Endothelial cell of umbilical vein (primary cell): Measurements from ENCODE around the gene AQP10. TPM values are rescaled to one million over a fixed set of nuclear protein-coding genes. Genes with fewer than 3 reads are reported as not detected.

Source experiments
- BruUV-seq: library from RNA; stranded (reverse); fragments of 400-500 nt; replicated peaks from 2 replicates; lab custom pipeline; 2021; lab: Mats Ljungman, UMichigan
- CTCF ChIA-PET: fragments of 300-600, 350-600 bp; sonication (Branson Sonifier 250); formaldehyde crosslinking; loops from one replicate; lab custom pipeline; 2021; ENCODE audit warnings: antibody characterized with exemption, inconsistent platforms; lab: Charles Lee
- POLR2A ChIA-PET: fragments of 300-600, 350-600 bp; sonication (Branson Sonifier 250); formaldehyde crosslinking; loops from one replicate; lab custom pipeline; 2021; ENCODE audit warnings: antibody characterized with exemption, inconsistent platforms; lab: Charles Lee
- DNase-seq: peaks from one replicate; pipeline ENCODE4 v3.0.0-alpha.2; 2011; ENCODE audit warnings: low read depth, low spot score
- FAIRE-seq: peaks from 2 replicates; lab custom pipeline; 2011; peaks lifted over from hg19 to GRCh38; lab: Jason Lieb, UNC
- H2AFZ ChIP-seq: 2 replicates; pipeline ENCODE4 v1.6.0; 2012; ENCODE audit warnings: low read depth, low read length, control low read depth, inconsistent platforms
- H3K27ac ChIP-seq: 2 replicates; pipeline ENCODE4 v1.5.1; 2011; ENCODE audit warnings: low read depth, mild to moderate bottlenecking, control low read depth, low read length, moderate library complexity; ENCODE audit not compliant: insufficient read depth
- H3K27me3 ChIP-seq, 2 experiments: 2 replicates each; pipeline versions ENCODE4 v1.6.0 to v1.6.1; 2011; ENCODE audit warnings: low read length in 2 of 2, mixed read lengths in 1 of 2; ENCODE audit not compliant: control insufficient read depth in 2 of 2, insufficient read depth in 2 of 2
- H3K36me3 ChIP-seq, 2 experiments: 2 replicates in 1 of 2; 3 replicates in 1 of 2; pipeline ENCODE4 v1.5.1; 2011; ENCODE audit warnings: low read length in 2 of 2, mild to moderate bottlenecking in 1 of 2, moderate library complexity in 1 of 2; ENCODE audit not compliant: control insufficient read depth in 2 of 2, insufficient read depth in 2 of 2; ENCODE audit errors: extremely low read depth in 1 of 2
- H3K4me1 ChIP-seq: 3 replicates; pipeline ENCODE4 v1.5.1; 2011; ENCODE audit warnings: mild to moderate bottlenecking, low read length; ENCODE audit not compliant: control insufficient read depth, insufficient read depth; ENCODE audit errors: extremely low read depth
- H3K4me2 ChIP-seq: 2 replicates; pipeline ENCODE4 v1.6.1; 2011; ENCODE audit warnings: low read length, control low read depth, mixed read lengths; ENCODE audit not compliant: insufficient read depth
- H3K4me3 ChIP-seq, 3 experiments: fragments of 200-600 bp in 1 of 3; sonication (generic), shearing (Covaris generic) in 1 of 3; replicated peaks in 1 of 3; 2 replicates each; pipeline ENCODE4 v1.5.1; 2011 to 2016; ENCODE audit warnings: control low read depth in 3 of 3, low read length in 3 of 3, mild to moderate bottlenecking in 2 of 3, inconsistent platforms in 1 of 3, low read depth in 1 of 3, moderate library complexity in 1 of 3; ENCODE audit not compliant: insufficient read depth in 1 of 3
- H3K79me2 ChIP-seq: 2 replicates; pipeline ENCODE4 v1.6.0; 2012; ENCODE audit warnings: low read length, inconsistent platforms; ENCODE audit not compliant: control insufficient read depth, insufficient read depth
- H3K9ac ChIP-seq: replicated peaks from 2 replicates; pipeline ENCODE3; 2011; ENCODE audit warnings: low read length, control low read depth; ENCODE audit not compliant: insufficient read depth; ENCODE audit errors: extremely low read depth
- H3K9me1 ChIP-seq: replicated peaks from 3 replicates; pipeline ENCODE4 v1.6.0; 2011; ENCODE audit warnings: mild to moderate bottlenecking, low read length; ENCODE audit not compliant: control insufficient read depth, insufficient read depth; ENCODE audit errors: extremely low read depth
- H3K9me3 ChIP-seq: replicated peaks from 2 replicates; pipeline ENCODE4 v1.5.1; 2012; ENCODE audit warnings: low read length, inconsistent platforms; ENCODE audit not compliant: control insufficient read depth, insufficient read depth
- H4K20me1 ChIP-seq: replicated peaks from 2 replicates; pipeline ENCODE3; 2011; ENCODE audit warnings: mild to moderate bottlenecking, low read length; ENCODE audit not compliant: control insufficient read depth, insufficient read depth; ENCODE audit errors: extremely low read depth
- CTCF ChIP-seq, 2 donors: IDR thresholded peaks; 1 replicate in 1 of 2; 2 replicates in 1 of 2; pipeline ENCODE4 v1.5.1; 2011; ENCODE audit warnings: low read length in 2 of 2, mild to moderate bottlenecking in 2 of 2, moderate library complexity in 2 of 2, control low read depth in 1 of 2, inconsistent platforms in 1 of 2, low read depth in 1 of 2; ENCODE audit not compliant: insufficient read depth in 1 of 2; ENCODE audit errors: extremely low read depth in 1 of 2
- EZH2 ChIP-seq: IDR thresholded peaks from 2 replicates; pipeline ENCODE4 v1.6.1; 2012; ENCODE audit warnings: borderline replicate concordance, low read depth, mild to moderate bottlenecking, moderate library complexity, low read length, inconsistent platforms; ENCODE audit not compliant: severe bottlenecking
- FOS ChIP-seq: IDR thresholded peaks from 2 replicates; pipeline ENCODE4 v1.6.1; 2011; ENCODE audit warnings: mild to moderate bottlenecking, low read length, moderate library complexity, borderline replicate concordance; ENCODE audit not compliant: insufficient read depth
- GATA2 ChIP-seq: IDR thresholded peaks from 2 replicates; pipeline ENCODE4 v1.7.0; 2011; ENCODE audit warnings: low read depth, mild to moderate bottlenecking, moderate library complexity, mixed read lengths, low read length; ENCODE audit not compliant: insufficient read length, insufficient read depth
- JUN ChIP-seq: IDR thresholded peaks from 2 replicates; pipeline ENCODE4 v1.6.1; 2011; ENCODE audit warnings: borderline replicate concordance, low read depth; ENCODE audit not compliant: insufficient read length, insufficient read depth
- MAX ChIP-seq: IDR thresholded peaks from 2 replicates; pipeline ENCODE4 v1.6.1; 2011; ENCODE audit not compliant: insufficient read depth, insufficient read length
- MYC ChIP-seq: IDR thresholded peaks from one replicate; pipeline ENCODE4 v1.6.1; 2011; ENCODE audit warnings: mild to moderate bottlenecking, low read depth, low read length
- POLR2A ChIP-seq: IDR thresholded peaks from 2 replicates; pipeline ENCODE4 v1.6.1; 2012; ENCODE audit warnings: low read depth, mild to moderate bottlenecking, control low read depth, low read length
- POLR2AphosphoS5 ChIP-seq: IDR thresholded peaks from 2 replicates; pipeline ENCODE4 v1.6.1; 2012; ENCODE audit warnings: low read depth, mild to moderate bottlenecking, control low read depth, low read length, moderate library complexity; ENCODE audit not compliant: insufficient read depth
- dilution Hi-C: fragments of 300-500 bp; cut with MboI; formaldehyde crosslinking; loops from one replicate; pipeline ENCODE4 v1.15.0; 2019; ENCODE audit warnings: low sequenced_read_pairs; ENCODE audit not compliant: extremely low pct_ligation_motif_present
- intact Hi-C: fragments of 100-400 bp; cut with micrococcal nuclease; formaldehyde crosslinking; loops from one replicate; pipeline ENCODE4 v1.10.0; 2022
- polyA plus RNA-seq, 4 experiments: library from polyadenylated mRNA; depleted of rRNA in 3 of 4; stranded (reverse) in 3 of 4; unstranded in 1 of 4; fragments of >200 nt; gene quantifications; 2 replicates each; pipeline versions ENCODE4 v1.2.1 to v1.2.3, GENCODE V29; 2011 to 2012; ENCODE audit warnings: missing spikeins in 1 of 4
- total RNA-seq: library from RNA; stranded (reverse); gene quantifications from 2 replicates; pipeline ENCODE4 v1.2.3, GENCODE V29; 2021

AQP10 gene
- total and polyA plus RNA-seq, 2 donors (not counting 3 experiments of a cell fraction or from before 2014, with no cell fraction given), result not detected

- peak overlapping the region; percentile 85 for H3K9ac ChIP-seq
- peak overlapping the region; percentile 69 for H3K27ac ChIP-seq
- peaks cover 15% of the 10 kb centered on the region for H3K4me1 ChIP-seq
- intact Hi-C loops (loop anchor here (1.0 to 5.0 kb wide), 7 partner anchors 52 to 576 kb away; partner anchors contain the start of genes RAB13 and UBAP2L), dilution Hi-C loops (no loop called here)
- no peaks in the 10 kb centered on the region for H3K9me3 ChIP-seq
- DNase-seq (no peak), FAIRE-seq (no peak)
- H2AFZ ChIP-seq, result peak overlapping the region; percentile 75
- H3K27me3 ChIP-seq, result no peaks in the 10 kb centered on the region
- H3K9me1 ChIP-seq, result no peaks in the 10 kb centered on the region
- H3K4me2 ChIP-seq, result peak overlapping the region; percentile 84
- H3K4me3 ChIP-seq, result peak overlapping the region; percentile 79 to 91 (median 81)
- TF ChIP-seq MAX (no peak), GATA2 (no peak), CTCF (IDR thresholded peaks at IDR 0.05; ENCODE audit: extremely low read depth in 1 of 2, insufficient read depth in 1 of 2, low read depth in 1 of 2, low read length in 2 of 2) (no peak), FOS (no peak), POLR2A (no peak), POLR2AphosphoS5 (no peak), MYC (no peak), EZH2 (no peak), JUN (no peak)
- H4K20me1 ChIP-seq, result no peaks in the 10 kb centered on the region
- peaks cover 2 to 20% of the 10 kb centered on the region in 2 experiments for H3K36me3 ChIP-seq
- POLR2A ChIA-PET, result interaction anchor here (0.6 kb wide), 1 partner anchor 857 kb away, joined by 6 read pairs; no protein-coding TSS in a partner anchor
- peaks cover 9% of the 10 kb centered on the region for H3K79me2 ChIP-seq
- CTCF ChIA-PET, result interaction anchor here (0.6 to 5.3 kb wide), 5 partner anchors 9 to 127 kb away, joined by 3 to 55 read pairs (median 3); no protein-coding TSS in a partner anchor
- no TSS peak for BruUV-seq
Observed at GRCh38 chr1:154272999-154273563, 47.8 kb upstream of the AQP10 start.
